HG02884 (cell line): Measurements from ENCODE around the gene BPIFB4.

Source experiments
- ATAC-seq: cut with Tn5 transposase; IDR thresholded peaks from one replicate; pipeline ENCODE4 v1.9.1; 2021; ENCODE audit warnings: mild to moderate bottlenecking, moderate library complexity; ENCODE audit not compliant: unreplicated experiment

Gene BPIFB4

DNA sequence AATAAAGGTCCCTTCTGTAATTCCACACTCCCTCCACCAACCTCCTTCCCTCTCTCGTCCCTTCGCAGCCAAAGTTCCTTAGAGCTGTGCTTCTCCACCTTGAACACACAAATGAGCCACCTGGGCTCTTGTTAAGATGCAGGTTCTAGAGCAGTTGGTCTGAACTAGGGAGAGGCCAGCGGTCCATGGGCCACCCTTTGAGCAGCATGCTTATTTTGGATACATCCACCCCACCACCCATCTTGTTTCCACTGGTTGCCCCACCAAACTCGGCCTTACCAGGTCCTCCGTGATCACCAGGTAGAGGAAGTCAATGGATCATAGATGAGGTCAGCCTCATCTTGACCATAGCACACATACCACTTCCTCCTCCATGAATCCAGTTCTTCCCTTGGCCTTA lies 81.2 kb downstream of the BPIFB4 start:
- ATAC-seq: no peak
